Neural cell (in vitro differentiated cells): ENCODE measurements around the gene CNNM3. TPM values are rescaled to one million over a fixed set of nuclear protein-coding genes. Genes with fewer than 3 reads are reported as not detected.

ENCODE experiments used
- H2AFZ ChIP-seq: fragments of 200-600, 300-800 bp; sonication (generic), shearing (Covaris generic); 2 replicates; pipeline ENCODE4 v1.6.0; 2014; ENCODE audit warnings: low read depth, mild to moderate bottlenecking, antibody characterized with exemption, low read length, moderate library complexity
- H3F3A ChIP-seq: fragments of 200-600 bp; shearing (Covaris generic); 2 replicates; pipeline ENCODE4 v1.6.1; 2016; ENCODE audit warnings: mild to moderate bottlenecking, moderate library complexity, mixed read lengths, antibody characterized with exemption, low read length; ENCODE audit not compliant: insufficient read depth, poor library complexity, severe bottlenecking
- H3K27ac ChIP-seq: fragments of 200-600, 300-800 bp; sonication (generic), shearing (Covaris generic); 2 replicates; pipeline ENCODE4 v1.5.1; 2014; ENCODE audit warnings: mild to moderate bottlenecking, low read length, moderate library complexity
- H3K27me3 ChIP-seq: fragments of 300-800, 200-600 bp; sonication (generic), shearing (Covaris generic); 2 replicates; pipeline ENCODE4 v1.6.0; 2014; ENCODE audit warnings: mild to moderate bottlenecking, low read depth, low read length, moderate library complexity; ENCODE audit not compliant: insufficient read depth
- H3K36me3 ChIP-seq: fragments of 300-800, 200-600 bp; sonication (generic), shearing (Covaris generic); 2 replicates; pipeline ENCODE4 v1.5.1; 2014; ENCODE audit warnings: mild to moderate bottlenecking, antibody characterized with exemption, low read length, moderate library complexity; ENCODE audit not compliant: insufficient read depth
- H3K4me2 ChIP-seq: fragments of 300-800, 200-600 bp; sonication (generic), shearing (Covaris generic); 2 replicates; pipeline ENCODE4 v1.6.0; 2014; ENCODE audit warnings: mild to moderate bottlenecking, low read length
- H3K4me3 ChIP-seq: fragments of 300-800, 200-600 bp; sonication (generic), shearing (Covaris generic); 2 replicates; pipeline ENCODE4 v1.5.1; 2014; ENCODE audit warnings: mild to moderate bottlenecking, low read length, moderate library complexity
- H3K79me2 ChIP-seq: fragments of 200-600 bp; shearing (Covaris generic); replicated peaks from 2 replicates; pipeline ENCODE4 v1.6.0; 2014; ENCODE audit warnings: mild to moderate bottlenecking, low read length, moderate library complexity; ENCODE audit not compliant: insufficient read depth
- H3K9ac ChIP-seq: fragments of 300-800, 200-600 bp; sonication (generic), shearing (Covaris generic); 2 replicates; pipeline ENCODE4 v1.6.1; 2016; ENCODE audit warnings: mild to moderate bottlenecking, low read length, mixed read lengths
- H3K9me2 ChIP-seq: fragments of 200-600 bp; shearing (Covaris generic); 2 replicates; pipeline ENCODE4 v1.6.1; 2016; ENCODE audit warnings: mild to moderate bottlenecking, low read length, mixed read lengths; ENCODE audit not compliant: insufficient read depth
- H3K9me3 ChIP-seq: fragments of 200-600, 300-800 bp; sonication (generic), shearing (Covaris generic); 2 replicates; pipeline ENCODE4 v1.6.1; 2016; ENCODE audit warnings: mild to moderate bottlenecking, mixed run types, low read length, moderate library complexity, mixed read lengths
- H4K20me1 ChIP-seq: fragments of 200-600 bp; shearing (Covaris generic); 2 replicates; pipeline ENCODE4 v1.6.1; 2016; ENCODE audit warnings: mild to moderate bottlenecking, mixed run types; ENCODE audit not compliant: insufficient read depth
- CTCF ChIP-seq: fragments of 450-650 bp; IDR thresholded peaks from 2 replicates; pipeline ENCODE4 v1.5.1; 2014; ENCODE audit warnings: antibody characterized with exemption, mild to moderate bottlenecking, moderate library complexity; ENCODE audit not compliant: poor library complexity, severe bottlenecking
- EP300 ChIP-seq: fragments of 450-650 bp; conservative IDR thresholded peaks from 2 replicates; pipeline ENCODE4 v1.6.1; 2014; ENCODE audit warnings: antibody characterized with exemption, mild to moderate bottlenecking, moderate library complexity; ENCODE audit not compliant: poor library complexity, severe bottlenecking
- EZH2 ChIP-seq: fragments of 200-600, 300-800 bp; shearing (Covaris generic), sonication (generic); IDR thresholded peaks from 2 replicates; pipeline ENCODE4 v1.6.1; 2014; ENCODE audit warnings: antibody characterized with exemption, low read length, borderline replicate concordance, mild to moderate bottlenecking; ENCODE audit not compliant: insufficient read depth, poor library complexity, severe bottlenecking
- MXI1 ChIP-seq: fragments of 450-650 bp; conservative IDR thresholded peaks from 2 replicates; pipeline ENCODE4 v1.6.1; 2014; ENCODE audit warnings: antibody characterized with exemption, mild to moderate bottlenecking; ENCODE audit not compliant: poor library complexity, severe bottlenecking
- POLR2AphosphoS5 ChIP-seq: IDR thresholded peaks from 2 replicates; pipeline ENCODE4 v1.6.1; 2012
- RAD21 ChIP-seq: fragments of 450-650 bp; conservative IDR thresholded peaks from 2 replicates; pipeline ENCODE4 v1.6.1; 2014; ENCODE audit warnings: antibody characterized with exemption, mild to moderate bottlenecking, moderate library complexity
- REST ChIP-seq: IDR thresholded peaks from 2 replicates; pipeline ENCODE4 v1.6.1; 2012; ENCODE audit warnings: borderline replicate concordance
- SMC3 ChIP-seq: fragments of 450-650 bp; conservative IDR thresholded peaks from 2 replicates; pipeline ENCODE4 v1.6.1; 2014; ENCODE audit warnings: antibody characterized with exemption, mild to moderate bottlenecking, moderate library complexity; ENCODE audit not compliant: poor library complexity
- TAF1 ChIP-seq: IDR thresholded peaks from 2 replicates; pipeline ENCODE4 v1.6.1; 2012; ENCODE audit warnings: low read depth
- polyA plus RNA-seq: library from polyadenylated mRNA; depleted of rRNA; stranded (reverse); fragments of >200 nt; gene quantifications from 2 replicates; pipeline ENCODE4 v1.2.3, GENCODE V29; 2014

The CNNM3 gene
- polyA plus RNA-seq, 1 donor from 2014 or later = 9.6 TPM

- Histone ChIP-seq H3K9ac (no peak overlapping the region), H3K79me2 (no peaks in the 10 kb centered on the region), H4K20me1 (no peaks in the 10 kb centered on the region), H3K4me2 (no peak overlapping the region), H3K27me3 (no peaks in the 10 kb centered on the region), H3K4me3 (no peak overlapping the region), H3K27ac (no peak overlapping the region), H3F3A (no peaks in the 10 kb centered on the region), H3K9me3 (no peaks in the 10 kb centered on the region), H3K36me3 (no peaks in the 10 kb centered on the region), H3K9me2 (no peaks in the 10 kb centered on the region), H2AFZ (no peak overlapping the region)
- TF ChIP-seq TAF1 (no peak), MXI1 (no peak), REST (no peak), RAD21 (no peak), CTCF (no peak)
These were observed 21.5 kb downstream of the CNNM3 start for GRCh38 chr2:96837575-96837974.

- H3K27ac ChIP-seq = no peak overlapping the region
- H3F3A ChIP-seq = no peaks in the 10 kb centered on the region
- H3K27me3 ChIP-seq = no peaks in the 10 kb centered on the region
- H3K9me2 ChIP-seq = no peaks in the 10 kb centered on the region
- H3K79me2 ChIP-seq = no peaks in the 10 kb centered on the region
- no peak overlapping the region for H2AFZ ChIP-seq
- H3K36me3 ChIP-seq = no peaks in the 10 kb centered on the region
- H3K4me2 ChIP-seq = no peak overlapping the region
- TF ChIP-seq SMC3 (no peak), RAD21 (no peak), EZH2 (no peak), MXI1 (no peak), EP300 (no peak), TAF1 (no peak), CTCF (no peak), POLR2AphosphoS5 (no peak), REST (no peak)
- H4K20me1 ChIP-seq = no peaks in the 10 kb centered on the region
- H3K9ac ChIP-seq = no peak overlapping the region
- H3K9me3 ChIP-seq = no peaks in the 10 kb centered on the region
- no peak overlapping the region for H3K4me3 ChIP-seq
These were observed 22.6 kb downstream of the CNNM3 start for GRCh38 chr2:96838345-96839292.
